ENCODE measurements around the gene PET100.
"Not testable (repeated sequence)": the region's sequence is repeated elsewhere in the genome, so short reads cannot be mapped to it uniquely, and the experiment has no call there.

PET100 gene

GRCh38 chr19:7635670-7636069, 6.1 kb downstream of the PET100 start:
- DNase-seq: no peak

- DNase-seq: no peak
Measured at GRCh38 chr19:7636317-7636690, 6.7 kb downstream of the PET100 start.

GRCh38 chr19:7636691-7637373, 7.2 kb downstream of the PET100 start, which contains the start of gene STXBP2:
Gene STXBP2, plus strand, starts transcription at chr19:7637110. Its CDS starts 40 bp downstream, at chr19:7637150.
- peak; percentile 75 for DNase-seq

GRCh38 chr19:7637374-7638256, 8.0 kb downstream of the PET100 start:
- DNase-seq: no peak

- no peak for DNase-seq
Measured at GRCh38 chr19:7638802-7639465, 9.3 kb downstream of the PET100 start.

- no peak for DNase-seq
Measured at GRCh38 chr19:7639863-7640348, 10.3 kb downstream of the PET100 start.

GRCh38 chr19:7640803-7641202, 11.2 kb downstream of the PET100 start:
- DNase-seq: no peak

- no peak for DNase-seq
Measured at GRCh38 chr19:7641290-7642276, 12.0 kb downstream of the PET100 start.

- no peak for DNase-seq
Measured at GRCh38 chr19:7642295-7643030, 12.9 kb downstream of the PET100 start.

GRCh38 chr19:7643031-7643415, 13.4 kb downstream of the PET100 start:
- no peak for DNase-seq

- DNase-seq: not testable (repeated sequence)
Measured at GRCh38 chr19:7643629-7644549, 14.3 kb downstream of the PET100 start.

- no peak for DNase-seq
Measured at GRCh38 chr19:7644550-7644877, 14.9 kb downstream of the PET100 start.

GRCh38 chr19:7645163-7645562, 15.6 kb downstream of the PET100 start:
- DNase-seq: no peak

- DNase-seq: no peak
Measured at GRCh38 chr19:7645656-7646425, 16.2 kb downstream of the PET100 start.

GRCh38 chr19:7646426-7646700, 16.8 kb downstream of the PET100 start:
- no peak for DNase-seq

GRCh38 chr19:7647156-7647555, 17.6 kb downstream of the PET100 start:
- DNase-seq: no peak

- no peak for DNase-seq
Measured at GRCh38 chr19:7648265-7649014, 18.8 kb downstream of the PET100 start.

- no peak for DNase-seq
Measured at GRCh38 chr19:7650148-7650547, 20.6 kb downstream of the PET100 start.

GRCh38 chr19:7652061-7652641, 22.6 kb downstream of the PET100 start:
- peak; percentile 72 for DNase-seq

Data from NCI-H510A treated with DMSO at 0.1 percent for 48 hours (cell line).